Measurements from ENCODE around the gene C17orf50.

C17orf50 gene

DNA sequence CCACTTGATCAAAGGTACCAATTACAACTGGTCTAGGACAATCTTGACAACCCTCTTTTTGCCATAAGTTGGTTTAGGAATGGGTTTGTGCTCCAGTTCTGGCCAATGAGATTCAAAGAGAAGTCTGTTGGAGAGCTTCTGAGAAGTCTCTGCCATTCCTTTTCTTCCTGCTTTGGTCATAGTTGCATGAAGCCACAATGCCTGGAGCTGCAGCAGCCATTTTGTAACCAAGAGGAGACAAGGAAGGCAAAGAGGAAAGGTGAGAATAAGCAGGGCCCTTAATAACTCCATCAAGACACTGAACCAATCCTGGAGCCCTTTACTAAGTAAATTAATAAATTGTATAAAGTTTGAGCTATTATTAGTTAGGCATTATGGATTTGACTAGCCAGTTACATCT, 3.4 kb upstream of the C17orf50 start:
- DNase-seq = no peak

DNA sequence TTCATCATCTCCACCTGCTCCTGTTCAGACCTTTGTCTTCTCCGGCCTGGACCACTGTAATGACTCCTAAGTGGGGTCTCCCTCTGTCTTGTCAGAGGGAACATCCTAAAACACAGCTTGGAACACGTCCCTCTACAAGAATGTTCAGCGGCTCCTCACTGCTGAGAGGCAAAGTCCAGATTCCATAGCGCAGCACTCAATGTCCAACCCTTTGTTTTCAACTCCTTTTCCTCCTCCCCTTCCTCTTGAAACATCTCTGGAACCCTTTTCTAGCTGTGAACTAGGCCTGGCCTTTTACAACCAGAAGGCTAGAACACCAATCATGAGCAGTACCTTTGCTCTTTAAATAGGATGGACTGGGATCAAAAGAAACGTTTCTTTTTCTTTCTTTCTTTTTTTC, 914 bp downstream of the C17orf50 start:
- DNase-seq = no peak

DNA sequence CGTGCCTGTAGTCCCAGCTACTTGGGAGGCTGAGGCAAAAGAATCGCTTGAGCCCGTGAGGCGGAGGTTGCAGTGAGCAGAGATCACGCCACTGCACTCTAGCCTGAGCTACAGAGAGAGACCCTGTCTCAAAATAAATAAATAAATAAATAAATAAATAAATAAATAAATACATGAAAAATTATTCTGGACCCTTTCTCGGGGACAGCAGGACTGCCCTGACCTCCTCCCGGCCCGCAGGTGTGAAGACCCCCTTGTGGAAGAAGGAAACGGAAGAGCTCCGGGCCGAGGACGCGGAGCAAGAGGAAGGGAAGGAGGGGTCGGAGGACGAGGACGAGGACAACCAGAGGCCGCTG, 3.1 kb downstream of the C17orf50 start:
- no peak for DNase-seq

DNA sequence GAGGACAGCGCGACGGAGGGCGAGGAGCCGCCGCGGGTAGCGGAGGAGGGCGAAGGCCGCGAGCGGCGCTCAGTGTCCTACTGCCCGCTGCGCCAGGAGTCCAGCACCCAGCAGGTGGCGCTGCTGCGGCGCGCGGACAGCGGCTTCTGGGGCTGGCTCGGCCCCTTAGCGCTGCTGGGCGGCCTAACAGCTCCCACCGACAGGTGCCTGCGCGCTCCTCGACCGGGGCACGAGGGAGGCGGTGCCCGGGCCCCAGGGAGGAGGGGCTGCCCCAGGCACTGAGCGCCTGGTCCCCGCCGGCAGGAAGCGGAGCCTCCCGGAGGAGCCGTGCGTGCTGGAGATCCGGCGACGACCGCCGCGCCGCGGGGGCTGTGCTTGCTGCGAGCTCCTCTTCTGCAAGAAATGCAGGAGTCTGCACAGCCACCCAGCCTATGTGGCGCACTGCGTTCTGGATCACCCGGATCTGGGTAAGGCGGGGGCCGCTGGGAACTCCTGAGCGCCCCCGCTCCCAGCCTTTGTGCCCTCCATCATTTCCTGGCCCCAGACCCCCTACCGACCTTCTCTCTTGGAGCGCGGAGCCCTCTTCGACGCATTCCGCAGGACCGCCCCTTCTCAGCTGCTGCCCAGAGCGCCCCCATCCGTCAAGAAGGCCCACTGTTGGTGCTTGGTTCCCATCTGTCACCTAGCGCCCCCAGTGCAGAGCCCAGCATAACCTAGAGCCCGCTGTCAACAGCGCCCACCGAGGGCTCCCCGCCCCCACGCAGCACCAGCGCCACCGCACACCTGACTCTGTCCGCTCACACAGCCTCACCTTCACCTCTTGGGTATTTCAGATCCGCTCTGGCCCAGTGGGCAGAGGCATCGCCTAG, 3.7 kb downstream of the C17orf50 start:
- DNase-seq = no peak

DNA sequence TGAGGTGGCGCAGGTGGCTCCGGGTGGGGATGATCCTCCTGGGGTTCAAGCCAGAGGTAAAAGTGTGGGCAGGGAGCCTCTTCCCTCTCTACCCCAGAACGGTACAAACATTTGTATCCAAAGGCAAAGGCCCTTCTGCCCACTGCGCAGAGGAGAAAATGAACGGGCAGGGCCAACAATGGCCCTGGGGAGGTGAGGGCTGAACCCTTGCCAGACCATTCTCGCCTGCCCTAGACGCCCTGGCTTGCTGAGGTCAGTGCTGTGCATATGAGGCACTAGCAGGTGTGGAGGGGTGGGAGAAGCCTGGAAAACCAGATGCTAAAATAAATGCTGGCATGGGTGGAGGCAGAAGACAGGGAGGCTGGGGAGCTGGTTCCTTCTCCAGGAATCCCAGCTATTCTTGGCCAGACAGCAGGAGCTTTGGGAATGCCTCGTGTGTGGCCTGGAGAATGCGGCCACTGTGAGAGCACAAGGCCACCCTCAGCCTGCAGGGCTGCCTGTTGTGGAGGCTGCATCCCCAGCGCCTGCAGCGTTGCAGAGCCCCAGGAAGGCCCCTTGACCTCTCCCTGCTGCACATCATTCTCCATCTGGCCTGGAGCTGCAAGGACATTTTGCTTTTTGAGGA, 4.5 kb downstream of the C17orf50 start:
- no peak for DNase-seq

DNA sequence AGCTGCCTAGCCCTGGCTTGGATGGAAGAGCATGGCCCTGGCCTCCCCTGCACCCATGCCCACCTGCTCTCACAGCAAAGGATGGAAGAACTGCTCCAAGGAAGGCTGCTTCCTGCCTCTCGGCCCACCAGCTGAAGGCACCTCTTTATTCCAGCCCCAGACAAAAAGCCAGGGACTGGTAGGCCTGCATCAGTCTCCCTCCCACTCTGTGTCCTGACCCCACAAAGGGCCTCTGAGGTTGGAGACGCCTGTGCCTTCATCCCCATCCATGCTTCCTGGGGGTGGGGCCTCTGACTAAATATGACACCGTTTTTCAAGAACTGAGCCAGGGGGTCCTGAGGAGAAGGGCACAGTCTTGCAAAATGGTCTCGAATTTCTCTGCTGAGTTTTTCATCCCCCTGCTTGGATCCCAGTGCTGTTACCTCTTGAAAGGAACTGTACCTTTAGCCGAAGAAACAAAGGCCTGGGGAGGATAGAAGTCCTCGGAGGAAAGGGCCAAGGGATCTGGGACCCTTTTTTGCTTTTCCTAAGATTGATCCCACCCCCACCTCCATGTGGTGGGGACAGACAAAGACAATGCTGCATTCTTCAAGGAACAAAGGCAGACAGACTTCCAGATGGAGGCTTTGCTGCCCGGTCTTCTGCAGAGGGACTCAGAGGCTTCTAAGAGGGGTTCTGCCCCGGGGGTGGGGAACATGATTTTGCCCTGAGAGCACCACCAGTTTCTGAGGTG, 5.2 kb downstream of the C17orf50 start:
- DNase-seq = no peak

DNA sequence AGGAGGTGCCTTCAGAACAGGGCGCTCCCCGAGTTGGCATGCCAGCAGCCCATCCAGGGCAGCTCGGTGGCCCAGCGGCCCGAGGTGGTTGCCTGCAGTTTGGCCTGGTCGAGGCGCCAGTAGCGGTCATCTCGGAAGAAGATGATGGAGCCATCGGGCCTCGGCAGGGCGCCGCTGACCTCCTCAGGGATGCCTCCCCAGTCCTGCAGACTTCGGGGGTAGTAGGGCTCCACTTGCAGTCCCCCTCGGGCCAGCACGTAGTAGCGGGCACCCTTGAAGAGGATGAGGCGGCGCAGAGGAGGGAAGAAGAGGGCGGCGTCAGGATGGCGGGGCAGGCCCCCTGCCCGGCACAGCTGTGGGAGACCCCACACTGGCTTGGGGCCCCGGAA, 5.8 kb downstream of the C17orf50 start:
- no peak for DNase-seq

DNA sequence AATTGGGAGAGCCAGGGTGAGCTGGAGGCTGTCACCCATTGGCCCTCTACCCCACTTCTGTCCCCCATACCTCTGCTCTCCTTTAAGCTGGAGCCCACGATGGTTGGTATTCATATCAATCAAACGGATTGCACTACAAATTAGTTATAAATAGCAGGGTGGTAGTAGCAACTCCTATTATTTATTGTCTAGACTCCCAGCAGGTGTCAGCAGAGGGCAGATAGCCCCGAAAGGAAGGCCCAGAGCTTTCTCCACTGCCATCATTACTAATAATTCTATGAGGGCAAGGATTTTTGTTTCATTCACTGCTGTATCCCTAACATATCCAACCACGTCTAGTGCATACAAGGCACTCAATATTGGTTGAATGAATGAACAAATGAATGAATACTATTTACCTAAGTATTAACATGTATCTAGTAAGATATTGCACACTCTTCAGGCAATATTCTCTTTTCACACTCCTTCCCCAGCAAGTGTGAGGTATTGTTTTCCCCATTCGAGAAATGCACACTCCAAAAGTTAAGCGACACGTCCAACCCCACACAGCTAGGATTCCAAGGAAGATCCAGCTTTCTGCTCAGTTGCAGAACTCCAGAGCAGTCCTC, 6.3 kb downstream of the C17orf50 start:
- no peak for DNase-seq

DNA sequence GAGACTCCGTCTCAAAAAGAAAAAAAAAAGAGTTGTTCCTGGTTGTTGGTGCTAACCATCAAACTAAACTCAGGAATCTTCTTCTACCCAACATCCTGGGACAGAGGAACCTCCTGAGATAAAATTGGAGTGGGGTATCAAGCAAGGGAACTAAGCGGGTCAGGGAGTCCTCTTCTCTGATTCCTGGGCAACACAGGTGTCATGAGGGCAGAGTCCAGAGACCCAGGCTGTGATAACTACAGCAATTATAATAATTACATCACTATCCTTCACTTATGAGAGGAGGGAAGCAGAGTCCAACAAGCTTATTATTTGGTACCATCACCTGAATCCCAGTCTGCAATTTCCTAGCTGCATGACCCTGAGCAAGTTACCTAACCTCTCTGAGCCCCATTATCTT, 8.1 kb downstream of the C17orf50 start:
- no peak for DNase-seq

DNA sequence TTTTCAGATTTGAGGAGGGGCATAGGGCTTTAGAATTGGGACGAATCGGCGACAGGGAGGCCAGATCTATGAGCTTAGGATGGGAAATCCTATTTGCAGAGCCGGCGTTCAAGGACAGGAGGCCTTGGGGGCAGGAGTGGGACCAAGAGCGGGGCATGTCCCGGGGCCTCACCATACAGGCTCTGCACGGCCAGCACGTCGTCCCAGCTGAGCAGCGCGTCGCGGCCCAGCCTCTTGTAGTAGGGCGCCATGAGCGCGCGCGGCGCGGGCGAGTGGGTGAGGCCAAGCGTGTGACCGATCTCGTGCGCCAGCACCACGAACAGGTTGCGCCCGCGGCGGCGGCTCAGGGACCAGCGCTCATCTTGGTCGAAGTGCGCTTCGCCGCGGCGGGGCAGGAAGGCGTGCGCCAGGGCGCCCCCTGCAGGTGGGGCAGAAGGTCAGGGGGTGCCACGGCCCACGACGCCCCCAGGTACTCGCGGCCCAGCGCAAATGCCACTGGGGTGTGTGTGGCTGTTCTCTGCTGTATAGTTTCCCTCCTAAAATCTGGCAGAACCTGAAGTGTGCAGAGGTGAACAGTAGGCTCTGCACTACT, 9.3 kb downstream of the C17orf50 start:
- DNase-seq = no peak

DNA sequence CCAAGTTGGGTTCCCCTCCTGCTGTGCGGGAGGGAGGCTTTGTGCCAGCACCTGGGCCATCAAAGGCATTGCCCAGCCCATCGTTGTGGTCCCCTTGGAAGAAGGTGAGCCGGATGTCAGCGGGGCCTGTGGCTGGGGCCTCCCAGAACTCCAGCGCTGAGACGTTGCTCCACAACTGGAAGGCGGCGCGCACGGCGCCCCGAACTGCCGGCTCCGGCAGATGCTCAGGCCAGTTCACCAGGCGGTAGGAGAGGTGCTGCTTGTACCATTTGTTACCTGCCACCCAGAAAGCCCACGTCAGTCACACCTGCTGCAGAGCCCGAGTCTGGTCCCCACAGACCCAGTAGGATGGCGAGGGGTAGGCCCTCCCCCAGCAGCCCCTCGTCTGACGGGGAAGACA, 12.4 kb downstream of the C17orf50 start:
- no peak for DNase-seq

DNA sequence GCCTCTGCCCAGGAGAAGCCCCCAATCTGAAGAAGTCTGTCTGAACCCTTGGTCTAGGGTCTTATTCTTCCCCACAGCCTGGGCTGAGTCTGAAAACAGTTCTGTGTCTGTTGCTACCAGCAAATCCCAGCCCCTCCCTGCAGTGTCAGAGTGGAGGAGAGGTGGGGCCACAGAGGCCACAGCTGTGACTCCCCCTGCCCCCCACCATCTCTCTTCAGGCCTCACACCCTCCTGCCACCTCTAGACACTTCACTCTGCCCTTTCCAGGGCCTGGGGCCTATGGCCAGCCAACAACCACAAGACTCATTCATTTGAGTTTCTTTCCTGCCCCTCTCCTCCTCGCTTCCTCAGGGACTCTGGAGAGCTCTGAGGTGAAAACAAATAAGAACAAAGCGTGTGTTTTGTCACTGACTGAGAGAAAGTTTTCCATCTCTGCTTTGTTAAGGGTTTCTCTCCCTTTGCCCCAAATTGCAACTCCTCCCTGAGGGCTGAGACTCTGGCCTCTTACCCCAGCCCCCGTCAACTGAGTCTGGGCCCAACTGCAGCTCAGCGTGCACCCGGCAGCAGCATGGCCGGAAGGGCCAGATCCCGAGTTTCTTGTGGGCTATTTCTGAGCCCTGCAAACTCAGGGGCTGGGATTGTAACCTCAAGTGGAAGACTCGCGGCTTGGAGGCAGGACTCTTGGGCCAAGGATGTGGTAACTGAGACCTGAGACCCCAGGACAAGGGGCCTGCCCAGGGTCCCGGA, 13.2 kb downstream of the C17orf50 start:
- DNase-seq = no peak

DNA sequence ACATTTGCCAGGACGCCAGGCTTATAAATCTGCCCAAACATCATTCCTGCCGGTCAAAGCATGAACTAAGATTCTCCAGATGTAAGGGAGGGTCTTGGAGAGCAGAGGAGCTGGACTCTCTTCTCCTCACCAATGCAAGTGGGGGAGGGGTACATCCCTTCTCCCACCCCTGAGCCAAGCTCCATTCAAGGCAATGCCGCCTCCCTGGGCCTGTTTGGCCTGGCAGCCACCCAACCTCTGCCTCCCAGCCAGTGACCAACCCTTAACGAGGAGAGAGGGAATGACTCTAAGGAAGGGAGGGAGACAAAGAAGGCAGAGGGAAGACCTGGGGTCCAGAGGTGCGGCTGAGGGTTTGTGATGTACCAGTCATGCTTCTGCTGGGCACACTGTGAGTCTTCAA, 13.8 kb downstream of the C17orf50 start:
- no peak for DNase-seq

DNA sequence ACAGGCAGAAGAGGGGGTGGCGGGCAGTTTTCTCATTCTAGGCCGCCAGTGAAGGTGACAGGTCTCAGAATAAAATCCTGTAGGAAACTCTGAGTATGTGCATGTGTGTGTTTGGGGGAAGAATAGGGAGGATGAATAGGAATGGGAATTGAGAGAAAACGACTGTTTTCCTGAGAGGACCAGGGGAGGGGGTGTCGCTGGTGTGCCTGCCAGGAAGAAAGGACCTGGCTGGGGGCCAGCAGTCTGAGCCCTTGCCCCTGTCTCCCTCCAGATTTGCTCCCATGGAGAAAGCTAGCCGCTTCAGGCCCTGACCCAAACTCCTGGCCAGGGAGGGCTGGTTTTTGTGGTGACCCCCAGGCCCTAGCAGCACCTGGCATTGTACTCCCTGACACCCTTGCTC, 14.4 kb downstream of the C17orf50 start:
- DNase-seq = no peak

DNA sequence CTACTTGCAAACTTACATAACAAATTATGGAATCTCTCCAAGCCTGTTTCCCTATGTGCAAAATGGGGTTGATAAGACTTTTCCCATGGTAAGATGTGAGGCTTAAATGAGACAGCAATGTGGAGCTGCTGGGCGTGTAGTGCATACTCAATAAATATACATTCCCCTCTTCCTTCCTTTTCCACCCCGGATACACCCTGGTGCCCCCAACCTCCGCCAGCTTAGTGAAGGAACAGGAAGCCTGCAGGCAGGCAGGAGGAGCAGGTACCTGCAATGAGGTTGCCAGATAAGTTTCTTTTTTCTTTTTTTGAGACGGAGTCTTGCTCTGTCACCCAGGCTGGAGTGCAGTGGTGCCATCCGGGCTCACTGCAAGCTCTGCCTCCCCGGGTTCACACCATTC, 14.9 kb downstream of the C17orf50 start:
- DNase-seq = no peak

DNA sequence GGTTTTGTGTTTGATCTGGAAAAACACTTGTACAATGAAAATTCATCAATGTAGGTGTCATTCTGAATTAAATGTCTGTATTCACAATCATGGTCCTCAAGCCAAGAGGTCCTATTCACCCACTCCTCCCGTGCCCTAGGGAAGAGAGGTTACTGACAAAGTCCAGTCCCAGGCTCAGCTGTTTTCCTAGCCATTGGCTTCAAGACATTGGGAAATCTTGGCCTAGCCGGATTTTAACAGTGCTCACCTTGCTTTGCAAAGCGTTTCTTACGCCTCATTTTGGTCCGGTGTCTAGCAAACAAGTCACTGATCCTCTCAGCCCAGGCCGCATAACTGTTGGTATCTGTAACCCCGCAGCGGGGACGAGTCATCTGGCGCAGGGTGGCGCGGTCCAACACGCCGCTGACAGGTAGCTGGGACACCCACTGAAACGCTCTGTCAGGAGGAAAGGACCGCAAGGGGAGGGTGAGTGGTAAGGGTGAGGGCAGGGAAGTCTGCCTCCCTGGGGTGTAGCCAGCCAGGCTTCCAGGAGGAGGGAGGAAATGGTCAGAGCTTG, 18.0 kb downstream of the C17orf50 start:
- no peak for DNase-seq

DNA sequence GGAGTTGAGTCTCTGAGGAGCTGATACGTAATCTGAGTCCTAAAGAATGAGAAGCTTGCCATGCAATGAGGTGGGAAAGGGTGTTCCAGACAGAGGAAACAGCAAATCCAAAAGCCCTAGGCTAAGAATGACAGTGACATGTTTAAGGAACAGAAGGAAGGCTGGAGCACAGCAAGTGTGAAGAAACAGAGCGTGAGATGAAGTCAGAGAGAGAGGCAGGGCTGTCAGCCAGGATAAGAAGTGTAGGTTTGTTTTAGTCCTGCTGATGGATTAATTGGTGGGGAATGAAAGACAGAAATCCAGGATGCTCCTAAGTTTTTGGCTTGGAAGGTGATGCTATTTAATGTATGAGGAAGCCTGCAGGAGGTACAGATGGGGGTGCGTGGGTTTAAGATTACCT, 20.3 kb downstream of the C17orf50 start:
- DNase-seq = no peak

DNA sequence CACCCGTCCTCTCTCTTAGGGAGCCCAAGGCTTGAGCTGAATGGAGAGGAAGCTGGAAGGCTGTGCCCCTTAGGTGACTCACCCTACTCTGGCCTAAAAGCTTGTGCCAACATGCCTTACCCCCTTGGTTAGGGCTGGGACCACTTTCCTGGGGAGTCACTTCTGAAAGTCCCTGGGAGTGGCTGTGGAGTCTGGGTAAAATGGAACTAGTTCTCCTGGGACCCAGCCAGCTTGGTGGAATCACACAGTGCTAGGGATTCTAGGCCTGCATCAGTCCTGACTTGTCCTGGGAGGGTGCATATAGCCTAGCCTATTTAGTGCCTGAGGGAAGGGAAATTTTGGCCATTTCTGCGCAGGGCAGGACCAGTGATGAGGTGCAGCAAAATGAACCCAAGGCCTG, 24.2 kb downstream of the C17orf50 start:
- DNase-seq = no peak

DNA sequence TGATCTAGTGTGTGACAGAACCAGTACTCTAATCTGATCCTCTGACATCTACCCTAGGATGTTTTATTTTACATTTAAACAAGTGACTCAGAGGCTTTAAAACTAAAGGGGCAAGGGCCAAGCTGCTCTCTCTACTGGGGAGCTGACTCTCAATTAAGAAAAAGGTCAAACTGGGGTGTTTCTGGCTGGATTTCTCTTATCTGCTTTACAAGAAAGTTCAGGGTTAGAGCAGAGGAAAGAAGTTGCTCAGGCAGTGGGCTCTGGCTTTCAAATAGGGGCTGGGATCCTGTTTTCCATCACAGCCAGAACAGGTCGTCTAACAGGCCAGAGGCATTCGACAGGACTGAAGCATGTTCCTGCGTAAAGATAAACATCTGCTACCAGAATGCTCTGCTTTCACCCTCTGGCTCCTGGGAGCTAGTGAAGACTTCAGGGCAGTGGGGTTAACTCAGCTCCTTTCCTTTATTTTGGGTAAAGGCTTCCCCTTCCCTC, 26.3 kb downstream of the C17orf50 start:
- DNase-seq = no peak

DNA sequence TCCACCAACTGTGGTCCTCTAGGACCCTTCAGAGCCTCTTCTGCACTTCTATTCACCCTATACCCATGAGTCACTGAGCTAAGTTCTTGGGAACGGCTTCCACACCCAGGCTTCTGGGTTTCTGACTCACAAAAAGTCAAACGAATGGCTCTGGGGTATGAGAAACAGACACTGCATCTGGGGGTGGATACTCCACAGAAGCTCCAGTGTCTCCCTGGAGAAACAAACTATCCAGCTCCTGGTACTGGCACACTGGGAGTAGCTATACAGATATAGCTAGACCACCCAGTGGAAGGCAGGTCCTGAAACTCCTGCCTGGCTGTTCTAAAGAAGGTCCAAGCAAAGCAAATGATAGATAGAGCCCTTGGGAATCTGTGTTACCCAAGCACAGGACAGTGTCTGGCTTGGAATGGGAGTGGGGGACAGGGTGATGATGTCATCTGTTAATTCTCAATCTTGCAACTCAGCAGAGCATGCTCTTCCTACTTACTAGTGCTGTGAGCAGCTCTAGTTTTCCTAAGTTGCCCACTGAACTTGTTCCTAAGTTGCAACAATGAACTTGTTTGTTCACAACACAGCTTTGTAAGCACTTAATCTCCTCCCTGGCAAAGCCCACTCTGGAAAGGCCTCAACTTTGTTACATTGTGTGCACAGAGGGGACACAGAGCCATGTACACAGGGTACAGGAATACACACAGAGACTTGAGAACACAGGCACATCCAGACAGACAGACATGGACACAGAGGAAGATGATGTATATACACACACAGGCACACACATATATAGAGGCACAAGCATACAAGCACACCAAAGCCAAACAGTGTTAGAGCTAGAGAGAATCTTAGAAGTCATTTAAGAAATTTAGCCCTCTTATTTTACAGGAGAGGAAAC, 28.0 kb downstream of the C17orf50 start:
- no peak for DNase-seq

DNA sequence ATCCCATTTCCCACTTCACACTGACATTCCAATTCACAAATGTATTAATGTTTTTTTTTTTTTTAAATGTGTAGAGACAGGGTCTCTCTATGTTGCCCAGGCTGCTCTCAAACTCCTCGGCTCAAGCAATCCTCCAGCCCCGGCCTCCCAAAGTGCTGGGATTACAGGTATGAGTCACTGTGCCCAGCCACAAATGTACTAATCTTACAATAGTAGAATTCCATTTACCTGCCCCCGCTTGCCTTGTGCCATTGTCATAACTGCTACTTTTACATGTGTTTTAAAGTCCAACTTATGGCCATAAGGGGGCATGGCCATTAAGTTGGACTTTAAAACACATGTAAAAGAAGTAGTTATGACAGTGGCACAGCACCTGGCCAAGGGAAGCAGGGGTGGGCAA, 30.2 kb downstream of the C17orf50 start:
- no peak for DNase-seq

All from cortex of kidney (tissue), 1 donor.